ENCODE results near the gene FOSL2. TPM values are rescaled to one million over a fixed set of nuclear protein-coding genes. Genes with fewer than 3 reads are reported as not detected.

Gene FOSL2
- total RNA-seq, 1 donor from 2014 or later, result 77.1 TPM

GRCh38 chr2:28425464-28425835 is 32.8 kb downstream of the FOSL2 start:
- no peak for FAIRE-seq

GRCh38 chr2:28427741-28428415 is 35.2 kb downstream of the FOSL2 start:
- H3K36me3 ChIP-seq (ENCODE audit: control insufficient read depth, insufficient read depth, low read length), result no peaks in the 10 kb centered on the region

More at GRCh38 chr2:28425464-28425835, 32.8 kb downstream of the FOSL2 start:
- no peak for DNase-seq (ENCODE audit: low read depth)
- Histone ChIP-seq H3K4me3 (ENCODE audit: low read depth, low read length) (no peak overlapping the region), H3K27me3 (ENCODE audit: control insufficient read depth, insufficient read depth, low read length) (no peaks in the 10 kb centered on the region), H3K36me3 (ENCODE audit: control insufficient read depth, insufficient read depth, low read length) (no peaks in the 10 kb centered on the region)
- TF ChIP-seq, protein P1, sequence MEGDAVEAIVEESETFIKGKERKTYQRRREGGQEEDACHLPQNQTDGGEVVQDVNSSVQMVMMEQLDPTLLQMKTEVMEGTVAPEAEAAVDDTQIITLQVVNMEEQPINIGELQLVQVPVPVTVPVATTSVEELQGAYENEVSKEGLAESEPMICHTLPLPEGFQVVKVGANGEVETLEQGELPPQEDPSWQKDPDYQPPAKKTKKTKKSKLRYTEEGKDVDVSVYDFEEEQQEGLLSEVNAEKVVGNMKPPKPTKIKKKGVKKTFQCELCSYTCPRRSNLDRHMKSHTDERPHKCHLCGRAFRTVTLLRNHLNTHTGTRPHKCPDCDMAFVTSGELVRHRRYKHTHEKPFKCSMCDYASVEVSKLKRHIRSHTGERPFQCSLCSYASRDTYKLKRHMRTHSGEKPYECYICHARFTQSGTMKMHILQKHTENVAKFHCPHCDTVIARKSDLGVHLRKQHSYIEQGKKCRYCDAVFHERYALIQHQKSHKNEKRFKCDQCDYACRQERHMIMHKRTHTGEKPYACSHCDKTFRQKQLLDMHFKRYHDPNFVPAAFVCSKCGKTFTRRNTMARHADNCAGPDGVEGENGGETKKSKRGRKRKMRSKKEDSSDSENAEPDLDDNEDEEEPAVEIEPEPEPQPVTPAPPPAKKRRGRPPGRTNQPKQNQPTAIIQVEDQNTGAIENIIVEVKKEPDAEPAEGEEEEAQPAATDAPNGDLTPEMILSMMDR (IDR thresholded peaks at IDR 0.05; ENCODE audit: insufficient read depth, low read length, severe bottlenecking), result no peak

DNA sequence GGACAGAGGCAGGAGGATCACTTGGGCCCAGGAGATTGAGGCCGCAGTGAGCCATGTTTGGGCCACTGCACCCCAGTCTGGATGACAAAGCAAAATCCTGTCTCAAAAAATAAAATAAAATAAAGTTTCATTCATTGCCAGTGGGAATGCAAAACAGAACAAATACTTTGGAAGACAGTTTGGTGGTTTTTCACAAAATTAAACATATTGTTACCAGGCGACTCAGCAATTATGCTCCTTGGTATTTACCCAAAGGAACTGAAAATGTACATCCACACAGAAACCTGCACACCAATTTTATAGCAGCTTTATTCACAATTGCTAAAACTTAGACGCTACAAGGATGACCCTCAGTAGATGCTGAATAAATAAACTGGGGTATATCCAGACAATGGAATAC is 35.8 kb downstream of the FOSL2 start:
- Histone ChIP-seq H3K4me3 (ENCODE audit: low read depth, low read length) (no peak overlapping the region), H3K36me3 (ENCODE audit: control insufficient read depth, insufficient read depth, low read length) (no peaks in the 10 kb centered on the region), H3K27me3 (ENCODE audit: control insufficient read depth, insufficient read depth, low read length) (no peaks in the 10 kb centered on the region)
- FAIRE-seq (no peak), DNase-seq (ENCODE audit: low read depth) (no peak)
- TF ChIP-seq, protein P1 (IDR thresholded peaks at IDR 0.05; ENCODE audit: insufficient read depth, low read length, severe bottlenecking), result no peak

More at GRCh38 chr2:28427741-28428415, 35.2 kb downstream of the FOSL2 start:
- Histone ChIP-seq H3K27me3 (ENCODE audit: control insufficient read depth, insufficient read depth, low read length) (no peaks in the 10 kb centered on the region), H3K4me3 (ENCODE audit: low read depth, low read length) (no peak overlapping the region)
- FAIRE-seq (peak; percentile 23), DNase-seq (ENCODE audit: low read depth) (no peak)
- TF ChIP-seq, protein P1 (IDR thresholded peaks at IDR 0.05; ENCODE audit: insufficient read depth, low read length, severe bottlenecking), result no peak

- Histone ChIP-seq H3K27me3 (ENCODE audit: control insufficient read depth, insufficient read depth, low read length) (no peaks in the 10 kb centered on the region), H3K36me3 (ENCODE audit: control insufficient read depth, insufficient read depth, low read length) (no peaks in the 10 kb centered on the region), H3K4me3 (ENCODE audit: low read depth, low read length) (no peak overlapping the region)
- FAIRE-seq (peak; percentile 58), DNase-seq (ENCODE audit: low read depth) (no peak)
- TF ChIP-seq, protein P1 (IDR thresholded peaks at IDR 0.05; ENCODE audit: insufficient read depth, low read length, severe bottlenecking), result no peak
These were observed 37.1 kb downstream of the FOSL2 start for GRCh38 chr2:28429636-28430376.

DNA sequence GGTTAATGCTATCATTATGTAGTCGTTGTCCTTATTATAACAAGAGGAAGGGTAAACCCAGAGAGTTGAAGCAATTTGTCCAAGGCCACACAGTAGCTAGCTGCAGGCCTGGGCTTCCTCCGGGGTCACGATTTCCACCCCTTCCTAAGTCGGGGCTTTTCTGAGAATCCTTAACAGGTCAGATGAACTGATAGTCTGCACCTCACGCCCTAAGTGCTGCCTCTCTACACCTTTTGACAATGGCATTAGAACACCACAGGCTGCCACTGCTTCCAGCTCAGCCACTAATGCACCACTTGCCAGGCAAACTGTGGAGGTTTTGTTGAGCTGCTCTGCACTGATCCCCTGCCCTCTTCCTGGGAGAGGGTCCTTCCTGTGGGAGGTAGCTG is 37.7 kb downstream of the FOSL2 start:
- no peak overlapping the region for H3K4me3 ChIP-seq (ENCODE audit: low read depth, low read length)
- TF ChIP-seq, protein P1 (IDR thresholded peaks at IDR 0.05; ENCODE audit: insufficient read depth, low read length, severe bottlenecking), result no peak
- FAIRE-seq, result peak; percentile 18

More for the DNA sequence above, 37.7 kb downstream of the FOSL2 start:
- no peaks in the 10 kb centered on the region for H3K36me3 ChIP-seq (ENCODE audit: control insufficient read depth, insufficient read depth, low read length)
- H3K27me3 ChIP-seq (ENCODE audit: control insufficient read depth, insufficient read depth, low read length), result no peaks in the 10 kb centered on the region
- no peak for DNase-seq (ENCODE audit: low read depth)

All from bronchial epithelial cell (primary cell).